Breast epithelium (tissue), 4 donors: ENCODE data around the gene ATG9B. TPM values are rescaled to one million over a fixed set of nuclear protein-coding genes. Genes with fewer than 3 reads are reported as not detected.

Experiments used
- DNase-seq, 2 donors: peaks; one replicate each; pipeline ENCODE4 v3.0.0-alpha.2; 2019; ENCODE audit warnings: low spot score in 2 of 2
- H3K27ac ChIP-seq, 2 donors: fragments of 200-600 bp; sonication (generic) in 1 of 2; one replicate each; pipeline ENCODE4 v1.5.1; 2016 to 2019; ENCODE audit warnings: mild to moderate bottlenecking in 1 of 2
- H3K27me3 ChIP-seq, 2 donors: fragments of 200-600 bp; sonication (generic) in 1 of 2; one replicate each; pipeline versions ENCODE4 v1.5.1 to v1.6.0; 2017 to 2019; ENCODE audit warnings: control low read depth in 1 of 2, mild to moderate bottlenecking in 1 of 2
- H3K36me3 ChIP-seq: fragments of 200-600 bp; one replicate; pipeline ENCODE4 v1.5.1; 2019
- H3K4me1 ChIP-seq, 2 donors: fragments of 200-600 bp; sonication (generic); one replicate each; pipeline ENCODE4 v1.5.1; 2016 to 2019; ENCODE audit warnings: control low read depth in 1 of 2
- H3K4me3 ChIP-seq, 3 donors: fragments of 200-600 bp; sonication (generic); 1 replicate in 2 of 3; 2 replicates in 1 of 3; pipeline ENCODE4 v1.5.1; 2016 to 2019; ENCODE audit warnings: mild to moderate bottlenecking in 3 of 3, moderate library complexity in 2 of 3
- H3K9me3 ChIP-seq, 2 donors: fragments of 200-600 bp; sonication (generic) in 1 of 2; one replicate each; pipeline ENCODE4 v1.5.1; 2016 to 2019; ENCODE audit warnings: control low read depth in 1 of 2
- POLR2A ChIP-seq: fragments of 450-650 bp; IDR thresholded peaks from one replicate; pipeline ENCODE4 v1.6.1; 2016; ENCODE audit warnings: antibody characterized with exemption, mild to moderate bottlenecking, moderate library complexity
- POLR2AphosphoS5 ChIP-seq, 3 donors: sonication (generic); formaldehyde crosslinking; IDR thresholded peaks; one replicate each; pipeline ENCODE4 v1.6.1; 2017; ENCODE audit warnings: antibody characterized with exemption in 3 of 3
- intact Hi-C: fragments of 100-400 bp; cut with DNase I; formaldehyde crosslinking; loops from one replicate; pipeline ENCODE4 v1.15.1; 2023; ENCODE audit warnings: low total_unique reads
- total RNA-seq, 3 donors: library from RNA; depleted of rRNA; stranded (reverse); fragments of >200 nt; gene quantifications; one replicate each; pipeline ENCODE4 v1.1.0, GENCODE V29; 2016
- TF ChIP-seq, protein P1 (sequence below), 3 donors: fragments of 450-650 bp; IDR thresholded peaks; one replicate each; pipeline ENCODE4 v1.5.1; 2016 to 2017; ENCODE audit warnings: antibody characterized with exemption in 3 of 3, mild to moderate bottlenecking in 3 of 3, moderate library complexity in 3 of 3

The ATG9B gene
- total RNA-seq, 3 donors from 2014 or later = 0.44 to 2.0 TPM; not detected in 1

DNA sequence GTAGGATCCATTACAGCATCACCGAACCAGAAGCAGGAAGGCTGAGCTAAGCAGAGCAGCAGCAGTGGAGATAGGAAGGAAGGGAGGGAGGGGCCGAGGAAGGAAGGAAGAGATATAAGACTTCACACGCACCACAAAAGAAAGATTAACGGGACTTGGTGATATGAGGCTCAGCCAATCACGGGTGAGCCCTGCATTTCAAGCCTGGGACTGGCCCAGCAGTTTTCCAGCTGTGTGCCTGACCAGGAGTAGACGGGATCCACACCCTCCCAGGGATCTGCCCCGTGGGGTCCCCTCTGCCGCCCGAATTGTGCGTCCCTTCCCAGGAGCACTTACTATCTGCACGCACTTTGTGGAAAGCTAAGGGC, 16.2 kb downstream of the ATG9B start:
- no peaks in the 10 kb centered on the region for H3K36me3 ChIP-seq
- H3K4me3 ChIP-seq = peak overlapping the region in 2 of 3 donors; percentile 34 to 42
- H3K27ac ChIP-seq = no peak overlapping the region
- no peaks in the 10 kb centered on the region for H3K9me3 ChIP-seq
- TF ChIP-seq POLR2A (no peak), POLR2AphosphoS5 (IDR thresholded peaks at IDR 0.05) (no peak)
- TF ChIP-seq, protein P1, sequence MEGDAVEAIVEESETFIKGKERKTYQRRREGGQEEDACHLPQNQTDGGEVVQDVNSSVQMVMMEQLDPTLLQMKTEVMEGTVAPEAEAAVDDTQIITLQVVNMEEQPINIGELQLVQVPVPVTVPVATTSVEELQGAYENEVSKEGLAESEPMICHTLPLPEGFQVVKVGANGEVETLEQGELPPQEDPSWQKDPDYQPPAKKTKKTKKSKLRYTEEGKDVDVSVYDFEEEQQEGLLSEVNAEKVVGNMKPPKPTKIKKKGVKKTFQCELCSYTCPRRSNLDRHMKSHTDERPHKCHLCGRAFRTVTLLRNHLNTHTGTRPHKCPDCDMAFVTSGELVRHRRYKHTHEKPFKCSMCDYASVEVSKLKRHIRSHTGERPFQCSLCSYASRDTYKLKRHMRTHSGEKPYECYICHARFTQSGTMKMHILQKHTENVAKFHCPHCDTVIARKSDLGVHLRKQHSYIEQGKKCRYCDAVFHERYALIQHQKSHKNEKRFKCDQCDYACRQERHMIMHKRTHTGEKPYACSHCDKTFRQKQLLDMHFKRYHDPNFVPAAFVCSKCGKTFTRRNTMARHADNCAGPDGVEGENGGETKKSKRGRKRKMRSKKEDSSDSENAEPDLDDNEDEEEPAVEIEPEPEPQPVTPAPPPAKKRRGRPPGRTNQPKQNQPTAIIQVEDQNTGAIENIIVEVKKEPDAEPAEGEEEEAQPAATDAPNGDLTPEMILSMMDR (IDR thresholded peaks at IDR 0.05) = no peak
- H3K4me1 ChIP-seq = no peaks in the 10 kb centered on the region
- intact Hi-C loops = no loop called here
- DNase-seq = no peak
- H3K27me3 ChIP-seq = peaks cover 0 to 31% of the 10 kb centered on the region in 2 donors

- no peaks in the 10 kb centered on the region for H3K4me1 ChIP-seq
- H3K36me3 ChIP-seq = no peaks in the 10 kb centered on the region
- H3K27me3 ChIP-seq = peaks cover 0 to 25% of the 10 kb centered on the region in 2 donors
- no peak for DNase-seq
- no peaks in the 10 kb centered on the region for H3K9me3 ChIP-seq
- no peak overlapping the region for H3K27ac ChIP-seq
- TF ChIP-seq, protein P1 (IDR thresholded peaks at IDR 0.05) = no peak
- TF ChIP-seq POLR2AphosphoS5 (IDR thresholded peaks at IDR 0.05) (no peak), POLR2A (no peak)
- no peak overlapping the region for H3K4me3 ChIP-seq
- intact Hi-C loops = no loop called here
Measured at GRCh38 chr7:151007469-151007898, 16.8 kb downstream of the ATG9B start.

- H3K4me3 ChIP-seq = no peak overlapping the region
- TF ChIP-seq POLR2A (no peak), POLR2AphosphoS5 (IDR thresholded peaks at IDR 0.05) (no peak)
- TF ChIP-seq, protein P1 (IDR thresholded peaks at IDR 0.05) = no peak
- H3K9me3 ChIP-seq = no peaks in the 10 kb centered on the region
- H3K4me1 ChIP-seq = no peaks in the 10 kb centered on the region
- no peak for DNase-seq
- no peaks in the 10 kb centered on the region for H3K36me3 ChIP-seq
- H3K27me3 ChIP-seq = peaks cover 0 to 18% of the 10 kb centered on the region in 2 donors
- H3K27ac ChIP-seq = no peak overlapping the region
- intact Hi-C loops = no loop called here
Measured at GRCh38 chr7:151006590-151007300, 17.5 kb downstream of the ATG9B start.

GRCh38 chr7:151005566-151005965, 18.7 kb downstream of the ATG9B start:
- intact Hi-C loops = no loop called here
- no peaks in the 10 kb centered on the region for H3K9me3 ChIP-seq
- DNase-seq = no peak
- no peaks in the 10 kb centered on the region for H3K4me1 ChIP-seq
- peaks cover 0 to 18% of the 10 kb centered on the region in 2 donors for H3K27me3 ChIP-seq
- TF ChIP-seq POLR2A (no peak), POLR2AphosphoS5 (IDR thresholded peaks at IDR 0.05) (no peak)
- TF ChIP-seq, protein P1 (IDR thresholded peaks at IDR 0.05) = no peak
- no peak overlapping the region for H3K27ac ChIP-seq
- H3K36me3 ChIP-seq = no peaks in the 10 kb centered on the region
- no peak overlapping the region for H3K4me3 ChIP-seq

GRCh38 chr7:151003572-151003971, 20.7 kb downstream of the ATG9B start:
- no peak for TF ChIP-seq POLR2AphosphoS5 (IDR thresholded peaks at IDR 0.05)
- TF ChIP-seq, protein P1 (IDR thresholded peaks at IDR 0.05) = no peak
- no peak for TF ChIP-seq POLR2A
- Histone ChIP-seq H3K4me1 (no peaks in the 10 kb centered on the region), H3K4me3 (no peak overlapping the region), H3K27me3 (peaks cover 0 to 2% of the 10 kb centered on the region in 2 donors), H3K36me3 (no peaks in the 10 kb centered on the region), H3K27ac (no peak overlapping the region), H3K9me3 (no peaks in the 10 kb centered on the region)
- DNase-seq = no peak
- intact Hi-C loops = no loop called here
